IMR-90 (cell line): ENCODE data around the gene DPH2.

Experiments
- POLR2A ChIP-seq: IDR thresholded peaks from 2 replicates; pipeline ENCODE4 v1.6.1; 2012; ENCODE audit warnings: mild to moderate bottlenecking, low read depth, low read length
- TF ChIP-seq, protein P1 (sequence below): fragments of 150-350 bp; IDR thresholded peaks from 2 replicates; pipeline ENCODE4 v1.6.1; 2017; ENCODE audit warnings: mild to moderate bottlenecking, antibody characterized with exemption, low read length, low read depth
- TF ChIP-seq, protein P2 (sequence below): conservative IDR thresholded peaks from 2 replicates; pipeline ENCODE4 v1.5.1; 2012; ENCODE audit warnings: mild to moderate bottlenecking, low read depth, low read length, improper control_type of control experiment

DNA sequence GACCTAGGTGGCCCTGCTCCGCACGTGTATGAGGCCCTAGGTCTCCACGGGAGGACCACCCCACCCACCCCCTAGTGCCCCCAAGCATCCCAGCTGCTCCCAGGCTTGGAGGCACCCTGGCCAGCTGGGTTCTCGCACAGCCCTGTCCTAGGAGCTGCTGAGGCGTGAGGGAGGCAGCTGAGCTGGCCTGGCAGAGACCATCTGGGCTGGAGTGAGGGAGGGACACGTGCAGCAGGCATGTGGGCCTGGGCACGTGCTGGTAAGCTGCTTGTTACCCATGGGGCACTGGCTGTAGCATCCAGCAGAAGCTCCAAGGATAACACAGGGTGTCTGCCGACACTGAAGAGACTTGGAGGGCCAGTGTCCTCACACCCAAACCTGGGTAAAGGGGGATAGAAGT lies 51.3 kb downstream of the DPH2 start:
- TF ChIP-seq, protein P1, sequence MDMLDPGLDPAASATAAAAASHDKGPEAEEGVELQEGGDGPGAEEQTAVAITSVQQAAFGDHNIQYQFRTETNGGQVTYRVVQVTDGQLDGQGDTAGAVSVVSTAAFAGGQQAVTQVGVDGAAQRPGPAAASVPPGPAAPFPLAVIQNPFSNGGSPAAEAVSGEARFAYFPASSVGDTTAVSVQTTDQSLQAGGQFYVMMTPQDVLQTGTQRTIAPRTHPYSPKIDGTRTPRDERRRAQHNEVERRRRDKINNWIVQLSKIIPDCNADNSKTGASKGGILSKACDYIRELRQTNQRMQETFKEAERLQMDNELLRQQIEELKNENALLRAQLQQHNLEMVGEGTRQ = no peak
- no peak for TF ChIP-seq POLR2A
- TF ChIP-seq, protein P2, sequence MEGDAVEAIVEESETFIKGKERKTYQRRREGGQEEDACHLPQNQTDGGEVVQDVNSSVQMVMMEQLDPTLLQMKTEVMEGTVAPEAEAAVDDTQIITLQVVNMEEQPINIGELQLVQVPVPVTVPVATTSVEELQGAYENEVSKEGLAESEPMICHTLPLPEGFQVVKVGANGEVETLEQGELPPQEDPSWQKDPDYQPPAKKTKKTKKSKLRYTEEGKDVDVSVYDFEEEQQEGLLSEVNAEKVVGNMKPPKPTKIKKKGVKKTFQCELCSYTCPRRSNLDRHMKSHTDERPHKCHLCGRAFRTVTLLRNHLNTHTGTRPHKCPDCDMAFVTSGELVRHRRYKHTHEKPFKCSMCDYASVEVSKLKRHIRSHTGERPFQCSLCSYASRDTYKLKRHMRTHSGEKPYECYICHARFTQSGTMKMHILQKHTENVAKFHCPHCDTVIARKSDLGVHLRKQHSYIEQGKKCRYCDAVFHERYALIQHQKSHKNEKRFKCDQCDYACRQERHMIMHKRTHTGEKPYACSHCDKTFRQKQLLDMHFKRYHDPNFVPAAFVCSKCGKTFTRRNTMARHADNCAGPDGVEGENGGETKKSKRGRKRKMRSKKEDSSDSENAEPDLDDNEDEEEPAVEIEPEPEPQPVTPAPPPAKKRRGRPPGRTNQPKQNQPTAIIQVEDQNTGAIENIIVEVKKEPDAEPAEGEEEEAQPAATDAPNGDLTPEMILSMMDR = no peak
